Measurements from ENCODE around the gene EEF2KMT. TPM values are rescaled to one million over a fixed set of nuclear protein-coding genes. Genes with fewer than 3 reads are reported as not detected.

The EEF2KMT gene
- total and polyA plus RNA-seq, 2 of the 8 experiments (the other 6 are each of a cell fraction or from before 2014, with no cell fraction given): 35.8 to 37.0 TPM

GRCh38 chr16:5071681-5072333, 25.8 kb downstream of the EEF2KMT start, which contains the start of gene ALG1 (continued):
- TF ChIP-seq POLR2AphosphoS5 (IDR thresholded peaks at IDR 0.05; ENCODE audit: low read depth, low read length): peak; percentile 96
- TF ChIP-seq TBP (IDR thresholded peaks at IDR 0.05; ENCODE audit: low read depth, low read length): peak; percentile 80
- no peak for TF ChIP-seq MAFK (IDR thresholded peaks at IDR 0.05; ENCODE audit: low read depth, low read length)
- no peak for TF ChIP-seq SIRT6 (IDR thresholded peaks at IDR 0.05; ENCODE audit: low read length)
- TF ChIP-seq YY1 (IDR thresholded peaks at IDR 0.05; ENCODE audit: low read depth, low read length): peak; percentile 99
- peak; percentile 80 for TF ChIP-seq ASH2L (IDR thresholded peaks at IDR 0.05; ENCODE audit: low read length)
- peak; percentile 96 for TF ChIP-seq KDM1A (IDR thresholded peaks at IDR 0.05; ENCODE audit: borderline replicate concordance, low read length)
- TF ChIP-seq PHF8 (conservative IDR thresholded peaks at IDR 0.05; ENCODE audit: low read depth, low read length): peak; percentile 98
- TF ChIP-seq NRF1 (IDR thresholded peaks at IDR 0.05; ENCODE audit: low read depth, low read length): peak; percentile 64
- TF ChIP-seq KDM5A (IDR thresholded peaks at IDR 0.05; ENCODE audit: low read length): peak; percentile 97
- TF ChIP-seq RNF2 (IDR thresholded peaks at IDR 0.05; ENCODE audit: borderline replicate concordance, low read depth, low read length, missing control alignments, poor library complexity, severe bottlenecking): no peak
- no peak for TF ChIP-seq JUND (IDR thresholded peaks at IDR 0.05; ENCODE audit: low read length)
- no peak for TF ChIP-seq SRF (IDR thresholded peaks at IDR 0.05; ENCODE audit: low read depth, low read length)
- no peak for TF ChIP-seq GABPA (IDR thresholded peaks at IDR 0.05; ENCODE audit: borderline replicate concordance, insufficient read depth, low read length)
- TF ChIP-seq RFX5 (IDR thresholded peaks at IDR 0.05; ENCODE audit: borderline replicate concordance, low read depth, low read length): no peak
- no peak for TF ChIP-seq CHD1 (IDR thresholded peaks at IDR 0.05; ENCODE audit: low read depth, low read length)
- no peak for TF ChIP-seq RBBP5 (IDR thresholded peaks at IDR 0.05; ENCODE audit: borderline replicate concordance, low read depth, low read length)
- peak; percentile 79; the same call in 1 of the 2 replicates for TF ChIP-seq GTF2F1 (IDR thresholded peaks at IDR 0.05; ENCODE audit: borderline replicate concordance, low read depth, low read length)
- TF ChIP-seq SIN3A (conservative IDR thresholded peaks at IDR 0.05 in 1 of 2, IDR thresholded peaks at IDR 0.05 in 1 of 2; ENCODE audit: low read depth in 1 of 2, low read length in 2 of 2): peak in 1 of 2 experiments; percentile 74; a peak in 1 of 4 replicates
- peak; percentile 64; the same call in 1 of the 2 replicates for TF ChIP-seq JUN (IDR thresholded peaks at IDR 0.05; ENCODE audit: low read depth, low read length)
- TF ChIP-seq TAF1 (IDR thresholded peaks at IDR 0.05; ENCODE audit: low read depth, low read length): peak; percentile 97
- 0 out of 4 replicates have a peak, but pooled peaks of 1 of the 3 experiments have one; percentile 0 for TF ChIP-seq CTCF (IDR thresholded peaks at IDR 0.05; ENCODE audit: control extremely low read depth in 1 of 3, insufficient read depth in 1 of 3, low read depth in 1 of 3, low read length in 3 of 3)

Data from H1 (cell line).